GM19023 (cell line): ENCODE measurements around the gene RALGPS1.
"Not testable (repeated sequence)": the region's sequence is repeated elsewhere in the genome, so short reads cannot be mapped to it uniquely, and the experiment has no call there.

Experiments used
- ATAC-seq: cut with Tn5 transposase; IDR thresholded peaks from one replicate; pipeline ENCODE4 v1.9.1; 2021; ENCODE audit warnings: mild to moderate bottlenecking, moderate library complexity; ENCODE audit not compliant: unreplicated experiment

The RALGPS1 gene

DNA sequence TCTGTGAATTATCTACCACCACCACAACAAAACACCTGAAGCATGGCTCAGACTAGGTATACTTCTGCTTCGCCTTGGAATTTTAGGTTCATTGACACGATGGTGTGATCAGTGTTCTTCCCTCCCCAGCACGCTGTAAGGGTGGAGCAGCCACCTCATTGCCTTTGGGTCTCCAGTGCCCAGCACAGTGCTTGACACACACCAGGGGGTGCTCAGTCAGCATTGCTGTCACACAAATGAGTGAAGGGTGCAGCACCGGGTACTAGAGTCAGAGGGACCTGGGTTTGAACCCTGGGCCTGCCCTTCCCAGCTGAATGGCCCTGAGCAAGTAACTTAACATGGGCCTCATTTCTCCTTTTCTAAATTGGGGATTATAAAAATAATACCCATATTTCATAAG is 217.8 kb downstream of the RALGPS1 start:
- no peak for ATAC-seq

DNA sequence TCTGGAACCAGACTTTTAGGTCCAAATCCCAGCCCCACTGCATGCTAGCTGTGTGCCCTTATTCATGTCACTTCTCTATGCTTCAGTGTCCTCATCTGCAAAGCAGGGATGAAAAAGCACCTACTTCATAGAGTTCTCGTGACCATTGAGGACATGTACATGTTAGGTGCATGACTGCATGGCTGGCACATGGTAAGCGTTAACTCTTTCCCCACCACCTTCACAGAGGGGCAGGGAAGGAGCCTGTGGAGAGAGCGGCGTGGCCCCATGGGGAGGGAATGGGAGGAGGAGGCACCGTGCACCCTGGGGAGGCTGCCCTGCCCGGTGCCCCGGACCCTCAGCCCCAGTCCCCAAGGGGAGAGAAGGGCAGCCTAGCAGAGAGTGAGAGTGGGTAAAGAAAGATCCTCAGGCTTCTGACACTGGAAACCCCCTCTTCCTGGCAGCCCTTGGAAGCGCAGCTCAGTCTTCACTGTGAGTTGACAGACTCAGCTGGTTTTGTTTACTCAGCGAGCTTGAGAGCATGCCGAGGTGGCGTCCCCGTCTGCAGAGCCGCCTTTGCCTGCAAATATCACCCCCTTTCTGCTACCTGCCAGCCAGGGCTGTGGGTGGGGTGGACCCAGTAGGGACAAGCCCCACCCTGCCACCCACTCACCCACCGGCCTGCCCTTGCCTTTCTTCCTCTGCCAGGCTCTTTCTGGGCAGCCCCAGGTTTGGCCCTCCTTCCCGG is 218.5 kb downstream of the RALGPS1 start:
- ATAC-seq: no peak

DNA sequence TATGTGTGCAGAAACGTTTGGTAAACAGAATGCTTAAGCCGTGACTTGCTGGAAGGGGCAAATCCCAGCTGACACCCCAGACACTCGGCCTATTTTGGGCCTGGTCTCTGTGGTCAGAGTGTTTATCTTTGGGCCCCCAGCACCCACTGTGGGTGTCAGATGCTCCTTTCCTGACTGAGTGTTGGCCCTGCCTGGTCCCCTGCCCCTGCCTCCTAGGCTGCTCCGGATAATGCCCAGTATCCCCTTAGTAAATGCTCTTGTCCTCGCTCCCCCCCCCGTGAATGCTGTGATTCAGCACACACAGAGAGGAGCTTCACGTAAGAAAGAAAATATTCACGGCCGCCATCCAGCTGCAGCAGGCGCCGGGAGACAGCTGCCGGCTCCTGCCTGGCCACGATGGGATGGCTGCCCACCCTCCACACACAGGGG is 219.2 kb downstream of the RALGPS1 start:
- ATAC-seq: no peak

DNA sequence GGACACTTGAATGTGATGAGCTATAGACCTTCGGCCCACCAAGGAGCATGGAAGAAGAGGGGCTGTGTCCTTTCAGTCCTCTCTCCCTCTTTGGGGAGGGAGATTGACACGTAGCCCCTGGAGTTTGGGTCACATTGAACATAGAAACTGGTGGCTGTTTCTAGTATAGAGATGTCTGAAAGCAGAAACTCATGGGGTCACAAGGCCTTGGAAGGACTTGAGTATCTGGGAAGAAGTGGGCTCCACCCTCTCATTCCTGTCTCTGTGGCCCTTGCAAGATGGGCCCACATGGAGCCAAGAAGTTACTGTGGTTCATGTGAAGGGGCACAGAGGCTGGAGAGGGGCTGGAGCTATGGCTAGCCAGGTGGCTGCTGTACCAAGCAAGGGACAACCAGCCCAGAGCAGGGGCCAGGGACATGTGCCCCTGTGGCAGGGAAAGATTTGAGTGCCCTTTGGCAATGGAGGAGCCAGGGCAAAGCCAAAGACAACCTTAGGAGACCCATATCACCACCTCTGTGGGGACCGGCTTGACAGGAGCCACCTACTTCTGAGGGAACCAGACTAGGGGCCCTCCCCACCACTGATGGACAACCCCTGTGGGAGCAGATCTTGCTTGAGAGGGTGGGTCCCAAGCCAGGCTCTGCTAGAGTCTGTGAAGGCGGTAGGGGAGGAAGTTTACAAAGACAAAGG is 220.6 kb downstream of the RALGPS1 start:
- no peak for ATAC-seq

DNA sequence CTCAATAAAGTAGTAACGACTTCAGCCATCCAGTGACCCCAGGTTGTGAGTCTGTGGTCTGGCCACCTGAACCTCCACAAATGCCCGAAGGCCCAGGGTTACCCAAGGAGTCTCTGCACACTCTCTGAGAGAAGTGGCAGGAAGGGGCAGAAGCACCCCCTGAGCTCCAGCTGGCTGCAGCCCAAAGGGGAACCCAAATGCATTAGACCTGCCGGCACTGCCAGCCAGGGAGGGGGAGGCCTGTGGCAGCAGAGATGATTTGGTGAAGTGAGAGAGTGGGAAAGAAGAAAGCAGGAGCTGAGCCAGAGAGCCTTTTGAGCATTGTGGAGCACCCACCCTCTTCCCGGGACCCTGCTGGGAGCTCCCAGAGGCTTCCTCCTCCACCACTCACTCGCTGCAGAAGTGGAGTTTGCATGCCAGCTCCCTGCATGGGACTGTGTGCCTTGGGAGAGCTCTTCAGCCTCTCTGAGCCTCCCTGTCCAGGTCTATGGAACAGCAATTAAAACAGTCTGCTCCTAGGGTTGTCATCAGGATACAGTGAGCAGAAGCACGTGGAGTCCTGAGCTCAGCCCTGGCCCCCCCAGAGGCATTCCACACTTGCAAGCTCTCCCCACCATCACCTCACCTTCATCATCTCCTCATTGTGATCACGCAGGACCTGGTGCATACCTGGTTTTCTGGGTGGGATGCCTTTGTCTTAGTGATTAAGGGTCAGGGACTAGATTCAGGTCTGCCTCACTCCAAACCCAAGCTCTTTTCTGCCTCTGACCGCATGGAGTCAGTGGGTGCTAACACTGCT is 221.7 kb downstream of the RALGPS1 start:
- ATAC-seq: no peak

DNA sequence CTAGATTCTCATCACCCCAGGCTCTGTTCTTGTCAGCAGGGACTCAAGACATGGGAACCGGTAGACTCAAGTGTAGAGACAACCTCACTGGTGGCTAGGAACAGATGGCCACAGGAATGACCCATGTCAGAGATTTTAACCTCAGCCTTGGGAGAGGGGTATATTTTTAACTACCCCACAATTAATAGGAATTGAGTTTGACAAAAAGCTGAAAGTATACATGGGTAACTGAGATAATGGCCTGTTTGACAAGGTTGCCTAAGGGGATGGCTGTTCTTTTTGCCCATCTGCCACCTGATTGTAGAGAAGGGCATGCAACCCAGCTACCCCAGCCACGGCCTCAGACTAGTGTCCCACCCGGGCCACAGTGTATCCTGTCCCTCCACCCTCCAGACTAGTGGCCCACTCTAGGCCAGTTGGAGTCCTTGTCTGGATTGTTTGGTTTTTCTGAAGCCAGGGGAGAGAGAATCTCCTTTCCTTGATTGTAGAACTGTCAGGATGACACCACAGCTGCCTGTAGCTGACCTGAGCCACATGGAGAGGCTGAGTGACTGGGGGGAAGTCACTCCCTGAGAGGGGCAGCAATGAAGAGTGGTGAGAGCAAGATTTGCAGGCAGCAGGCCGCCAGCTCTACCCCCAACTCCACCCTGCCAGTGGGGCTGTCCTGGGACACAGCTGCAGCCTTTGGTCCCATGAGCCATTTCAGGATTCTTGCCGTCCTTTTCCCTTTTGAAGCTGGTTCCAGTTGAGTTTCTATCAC is 222.5 kb downstream of the RALGPS1 start:
- ATAC-seq: no peak

DNA sequence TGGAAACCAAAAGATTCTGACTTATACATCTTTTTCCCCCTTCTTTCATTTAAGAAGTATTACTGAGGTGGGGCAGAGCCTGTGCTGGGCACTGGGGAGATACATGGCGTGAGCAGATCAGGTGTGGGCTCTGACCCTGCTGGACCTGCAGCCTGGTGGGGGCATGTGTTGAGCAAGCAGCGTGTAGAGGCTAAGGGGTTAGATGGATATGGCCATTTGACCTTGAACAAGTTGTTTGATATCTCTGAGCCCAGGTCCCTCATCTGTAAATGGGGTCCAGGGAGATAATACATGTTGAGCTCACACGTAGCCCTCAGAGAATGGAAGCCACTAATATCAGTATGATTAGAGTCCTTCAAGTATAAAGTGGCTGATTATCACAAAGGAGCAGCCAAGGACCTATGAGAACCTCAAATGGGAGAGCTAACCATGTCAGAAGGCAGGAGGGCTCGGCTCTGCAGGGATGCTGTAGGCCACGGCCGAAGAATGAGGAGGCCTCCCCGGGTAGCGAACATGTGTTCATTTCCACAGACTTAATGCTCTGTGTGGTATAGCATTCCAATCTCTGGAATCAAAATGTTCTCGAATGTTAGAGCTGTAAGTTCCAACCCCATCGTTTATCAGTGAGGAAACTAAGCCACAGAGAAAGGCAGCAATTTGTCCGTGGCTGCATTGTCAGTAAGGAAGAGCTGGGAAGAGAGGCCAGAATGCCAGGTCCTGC is 223.2 kb downstream of the RALGPS1 start:
- ATAC-seq: no peak

DNA sequence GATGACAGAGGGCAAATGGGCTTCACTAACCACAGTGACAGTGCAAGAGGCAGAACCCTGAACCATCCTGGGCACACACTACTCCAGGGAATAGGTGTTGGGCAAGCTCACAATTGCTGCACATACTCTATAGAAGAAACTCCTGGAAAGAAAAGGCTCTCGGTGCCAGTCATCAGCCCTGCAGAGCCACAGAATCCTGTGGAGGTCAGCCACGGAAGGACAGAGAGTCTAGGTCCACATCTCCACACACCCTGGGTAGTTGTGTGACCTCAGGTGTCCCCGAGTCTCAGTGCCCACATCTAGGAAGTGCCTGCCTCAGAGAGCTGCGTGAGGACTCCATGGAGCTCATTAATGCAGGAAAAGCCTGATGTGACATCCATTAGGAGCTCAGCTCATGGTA is 223.9 kb downstream of the RALGPS1 start:
- ATAC-seq: no peak

DNA sequence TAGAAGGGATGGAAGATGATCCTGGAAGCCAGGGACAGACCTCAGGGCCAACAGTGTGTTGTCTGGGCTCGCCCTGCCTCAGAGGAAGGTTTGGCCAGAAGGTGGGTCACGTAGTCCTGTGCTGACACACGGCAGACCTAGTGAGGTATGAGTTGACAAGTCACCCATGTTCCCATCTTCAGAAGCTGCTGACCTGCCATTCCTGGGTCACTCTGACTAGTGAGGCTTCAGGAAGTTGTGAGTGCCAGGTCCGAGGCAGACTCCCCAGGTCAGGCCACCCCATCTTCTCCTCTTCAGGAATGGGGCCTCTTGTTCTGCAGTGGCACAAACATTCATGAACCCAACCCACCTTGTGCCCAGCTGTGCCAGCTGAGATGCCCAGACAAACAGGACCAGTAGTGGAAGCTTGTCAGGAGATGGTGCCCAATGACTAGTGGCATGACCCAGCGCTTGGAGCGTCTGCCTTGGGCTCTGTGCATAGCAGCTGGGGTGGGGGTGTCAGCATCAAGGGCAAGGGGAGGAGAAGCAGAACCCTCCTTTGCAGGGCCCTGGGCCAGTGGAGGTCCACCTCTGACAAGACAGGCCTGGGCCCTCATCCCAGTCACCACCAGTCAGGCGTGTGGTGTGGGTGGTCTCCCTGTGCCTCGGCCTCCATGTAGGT is 224.6 kb downstream of the RALGPS1 start:
- no peak for ATAC-seq

DNA sequence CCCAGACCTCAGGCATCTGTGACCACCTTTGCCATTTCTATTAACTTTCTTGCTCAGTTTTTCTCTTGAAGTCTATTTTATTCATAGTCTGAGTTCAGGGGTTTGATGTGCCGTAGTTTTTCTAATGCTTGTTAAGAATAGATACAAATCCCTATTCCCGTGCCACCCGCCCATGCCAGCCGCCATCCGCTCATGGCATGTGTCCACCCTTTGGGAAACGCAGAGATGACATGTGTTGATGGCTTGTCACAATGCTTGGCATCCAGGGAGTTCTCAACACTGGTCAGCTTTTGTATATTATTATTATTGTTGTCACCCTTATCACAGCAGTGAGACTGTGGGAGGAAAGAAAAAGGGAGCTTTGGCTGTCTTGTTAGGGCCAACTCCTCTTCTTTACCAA is 225.2 kb downstream of the RALGPS1 start:
- ATAC-seq: no peak

DNA sequence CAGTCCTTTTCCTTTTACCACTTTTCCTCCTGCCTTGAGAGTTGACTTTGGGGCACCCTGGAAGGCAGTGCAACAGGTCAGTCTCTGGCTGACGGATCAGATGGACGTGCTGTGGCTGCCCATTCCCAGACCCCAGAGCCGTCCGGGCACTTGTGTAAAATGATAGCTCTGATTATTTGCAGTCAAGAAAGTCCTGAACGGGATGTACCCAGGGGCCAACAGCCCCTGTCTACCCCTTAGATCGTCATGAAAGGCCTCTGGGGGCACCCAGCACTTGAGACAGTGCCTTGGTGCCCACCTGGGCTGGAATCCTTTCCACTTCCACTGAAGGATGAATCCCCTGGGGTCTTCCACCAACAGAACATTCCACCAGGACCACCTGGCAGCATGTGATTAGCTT is 225.6 kb downstream of the RALGPS1 start:
- no peak for ATAC-seq

DNA sequence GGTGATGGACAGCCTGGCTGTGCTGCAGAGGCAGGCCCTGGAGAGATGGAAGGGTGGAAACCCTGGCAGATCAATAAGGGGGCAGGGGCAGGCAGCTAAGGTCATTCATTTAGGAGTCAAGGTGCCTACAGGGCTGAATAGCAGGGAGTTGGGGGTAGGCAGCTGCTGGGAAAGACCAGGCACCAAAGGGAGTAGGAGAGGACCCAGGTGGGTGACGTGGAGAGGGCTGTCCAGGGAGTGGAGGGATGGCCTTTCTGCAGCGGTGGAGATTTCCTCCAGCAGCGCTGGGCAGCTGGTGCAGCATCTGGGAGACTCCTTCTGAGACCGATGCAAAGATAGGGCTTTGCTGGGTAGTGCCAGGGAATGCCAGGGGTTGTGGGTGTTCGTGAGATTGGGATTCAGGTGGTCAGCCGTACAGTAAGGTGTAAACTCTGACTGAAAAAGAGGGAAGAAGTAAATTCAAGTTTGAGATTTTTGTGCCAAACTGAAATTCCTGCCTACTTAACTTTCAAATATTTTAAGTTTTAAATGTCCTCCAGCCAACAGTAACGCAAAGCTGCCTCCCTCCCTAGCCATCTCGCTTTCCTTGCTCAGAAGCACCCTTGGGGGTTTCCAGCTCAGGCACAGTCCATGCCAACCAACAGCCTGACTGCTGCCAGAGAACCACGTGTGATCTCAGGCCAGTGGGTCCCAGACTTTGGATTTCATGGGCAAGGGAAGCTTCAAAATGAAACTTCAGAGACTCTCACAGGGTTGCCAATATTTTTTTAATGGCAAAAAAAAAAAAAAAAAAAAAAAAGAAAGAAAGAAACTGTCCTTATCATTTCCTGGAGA is 226.5 kb downstream of the RALGPS1 start:
- no peak for ATAC-seq

DNA sequence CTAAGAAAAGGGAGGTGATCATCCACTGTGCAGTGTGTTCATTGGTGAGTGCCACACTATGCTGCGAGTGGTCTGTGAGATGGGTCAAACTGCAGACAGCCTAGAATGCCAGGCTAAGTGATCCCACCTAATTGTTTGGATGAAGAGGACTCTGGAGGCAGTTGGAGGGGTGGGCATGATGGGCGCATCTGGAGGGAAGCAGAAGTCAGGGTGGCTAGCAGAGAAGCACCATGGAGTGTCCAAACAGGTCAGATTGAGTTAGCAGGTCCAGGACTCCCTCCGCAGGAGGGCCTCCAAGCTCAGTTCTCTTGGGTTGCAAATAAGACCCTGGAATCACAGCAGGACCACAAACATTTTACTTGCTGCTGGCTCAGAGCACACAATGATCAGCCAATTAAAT is 227.7 kb downstream of the RALGPS1 start:
- no peak for ATAC-seq

DNA sequence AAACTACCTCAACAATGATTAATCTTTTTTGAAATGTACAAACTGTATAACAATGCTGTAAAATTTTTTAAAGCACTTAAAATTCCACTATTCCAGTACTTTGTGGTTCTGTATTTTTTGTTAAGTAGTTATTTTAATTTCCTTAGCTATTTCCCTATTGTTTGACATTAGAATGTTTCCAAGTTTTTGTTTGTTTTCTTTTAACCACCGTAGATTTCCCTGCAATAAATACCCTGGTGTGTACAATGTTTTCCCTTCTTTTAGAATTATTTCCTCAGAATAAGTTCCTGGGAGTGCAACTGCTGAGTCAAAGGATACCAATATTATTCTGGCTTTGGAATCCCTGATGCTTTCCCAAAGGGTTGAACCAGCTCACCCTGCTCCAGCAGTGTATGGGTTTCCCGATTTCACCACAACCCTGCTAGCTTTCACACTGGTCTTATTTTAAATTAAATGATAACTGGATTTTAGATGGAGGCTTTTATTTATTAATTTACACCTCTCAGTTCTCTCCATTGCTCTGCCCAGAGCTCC is 228.4 kb downstream of the RALGPS1 start:
- no peak for ATAC-seq

DNA sequence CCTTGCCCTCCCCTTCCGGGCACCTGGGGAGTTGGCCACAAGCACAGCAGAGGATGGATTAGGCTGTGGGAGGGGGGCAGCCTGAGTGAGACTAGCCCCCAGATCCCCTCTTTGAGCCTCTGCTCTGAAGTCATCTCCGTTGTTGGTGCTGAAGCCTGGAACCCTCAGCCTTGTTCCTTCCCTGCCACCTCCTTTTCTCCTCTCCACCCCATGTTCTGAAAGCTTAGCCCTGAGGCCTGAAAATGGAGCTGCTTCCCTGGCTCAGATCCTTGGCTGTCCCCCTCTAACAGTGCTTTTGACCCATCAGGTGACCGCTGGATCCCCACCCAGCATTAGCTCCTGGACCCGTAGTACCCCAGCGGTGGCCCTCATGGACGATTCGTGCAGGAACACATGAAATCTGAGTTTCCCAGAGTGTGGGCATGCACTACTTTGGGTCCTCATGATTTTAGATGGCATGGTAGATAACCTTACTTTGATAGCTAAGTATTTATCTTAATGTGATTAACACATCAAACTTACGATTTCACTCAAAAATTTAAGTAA is 229.4 kb downstream of the RALGPS1 start:
- ATAC-seq: no peak

DNA sequence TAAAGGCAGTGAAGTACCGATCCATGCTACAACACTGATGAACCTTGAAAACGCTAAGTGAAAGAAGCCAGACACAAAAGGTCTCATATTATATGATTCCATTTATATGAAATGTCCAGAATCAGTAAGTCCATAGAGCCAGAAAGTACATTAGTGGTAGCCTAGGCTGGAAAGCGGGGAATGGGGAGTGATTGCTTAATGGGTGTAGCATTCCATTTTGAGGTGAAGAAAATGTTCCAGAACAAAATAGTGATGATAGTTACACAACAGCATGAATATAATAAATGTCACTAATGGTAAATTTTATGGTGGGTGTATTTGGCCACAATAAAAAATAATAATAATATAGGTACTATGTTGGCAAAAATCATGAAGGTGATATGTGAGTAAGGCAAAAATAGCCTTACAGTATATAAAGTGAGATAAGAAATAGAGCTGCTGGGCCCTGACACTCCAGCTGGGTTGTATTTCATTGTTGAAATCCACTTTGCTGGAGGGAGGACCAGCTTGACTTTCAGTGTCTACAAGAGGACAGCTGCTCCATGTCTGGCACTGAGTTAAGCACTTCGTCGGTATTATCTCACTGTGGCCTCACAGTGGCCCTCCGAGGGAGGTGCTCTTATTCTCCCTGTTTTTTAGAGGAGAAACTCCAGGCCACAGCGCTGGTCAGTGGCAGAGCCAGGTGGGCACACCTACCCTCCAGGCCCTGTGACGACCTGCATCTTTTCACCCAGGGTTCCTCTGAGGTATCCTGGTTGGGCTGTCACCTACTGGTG is 230.3 kb downstream of the RALGPS1 start:
- no peak for ATAC-seq

DNA sequence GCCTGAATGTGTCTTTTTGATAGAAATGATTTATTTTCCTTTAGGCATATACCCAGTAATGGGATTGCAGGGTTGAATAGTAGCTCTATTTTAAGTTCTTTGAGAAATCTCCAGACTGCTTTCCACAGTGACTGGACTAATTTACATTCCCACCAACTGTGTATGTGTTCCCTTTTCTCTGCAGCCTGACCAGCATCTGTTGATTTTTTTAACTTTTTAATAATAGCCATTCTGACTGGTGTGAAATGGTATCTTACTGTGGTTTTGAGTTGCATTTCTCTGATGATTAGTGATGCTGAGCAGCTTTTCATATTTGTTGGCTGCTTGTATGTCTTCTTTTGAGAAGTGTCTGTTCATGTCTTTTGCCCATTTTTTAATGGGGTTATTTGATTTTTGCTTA is 232.3 kb downstream of the RALGPS1 start:
- ATAC-seq: not testable (repeated sequence)

DNA sequence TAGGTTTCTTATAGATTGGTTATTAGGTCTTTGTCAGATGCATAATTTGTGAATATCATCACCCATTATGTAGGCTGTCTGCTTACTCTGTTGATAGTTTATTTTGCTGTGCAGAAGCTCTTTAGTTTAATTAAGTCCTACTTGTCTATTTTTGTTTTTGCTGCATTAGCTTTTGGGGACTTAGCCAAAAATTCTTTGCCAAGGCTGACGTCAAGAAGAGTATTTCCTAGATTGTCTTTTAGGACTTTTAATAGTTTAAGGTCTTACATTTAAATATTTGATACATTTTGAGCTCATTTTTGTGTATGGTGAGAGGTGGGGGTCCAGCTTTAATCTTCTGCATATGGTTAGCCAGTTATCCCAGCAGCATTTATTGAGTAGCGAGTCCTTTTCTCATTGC is 232.7 kb downstream of the RALGPS1 start:
- no peak for ATAC-seq
